Measurements from ENCODE around the gene PRND.
"Not testable (repeated sequence)": the region's sequence is repeated elsewhere in the genome, so short reads cannot be mapped to it uniquely, and the experiment has no call there.

PRND gene

DNA sequence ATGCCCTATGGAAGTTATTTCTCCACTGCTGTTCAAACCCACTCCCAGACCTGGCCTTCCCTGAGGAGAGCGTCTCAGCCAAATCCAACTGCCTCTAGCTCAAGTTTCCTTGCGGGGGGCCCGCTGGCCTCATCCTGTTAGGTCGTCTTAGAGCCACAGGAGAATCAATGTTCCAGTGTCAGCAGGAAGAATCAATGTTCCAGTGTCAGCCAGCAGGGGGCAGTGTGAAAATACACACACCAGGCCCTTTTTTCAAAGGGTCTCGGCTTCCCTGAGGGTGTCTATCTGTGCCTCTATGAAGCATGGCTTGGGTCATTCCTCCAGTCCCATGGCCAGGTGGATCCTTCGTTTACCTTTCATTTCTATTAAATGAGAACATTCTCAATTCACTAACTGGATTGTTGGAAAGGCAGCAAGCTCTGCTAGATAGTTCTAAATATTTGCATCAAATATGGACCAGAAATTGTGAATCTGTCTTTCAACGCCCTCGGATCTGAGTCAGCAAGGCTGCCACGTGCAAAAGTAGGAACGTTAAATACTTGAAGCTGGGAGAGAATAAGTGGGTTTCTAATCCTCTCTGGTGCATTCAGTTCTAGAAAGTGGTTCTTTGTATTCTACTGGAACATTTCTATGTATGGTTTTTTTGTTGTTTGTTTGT is 19.2 kb downstream of the PRND start:
- DNase-seq, result peak; percentile 68

DNA sequence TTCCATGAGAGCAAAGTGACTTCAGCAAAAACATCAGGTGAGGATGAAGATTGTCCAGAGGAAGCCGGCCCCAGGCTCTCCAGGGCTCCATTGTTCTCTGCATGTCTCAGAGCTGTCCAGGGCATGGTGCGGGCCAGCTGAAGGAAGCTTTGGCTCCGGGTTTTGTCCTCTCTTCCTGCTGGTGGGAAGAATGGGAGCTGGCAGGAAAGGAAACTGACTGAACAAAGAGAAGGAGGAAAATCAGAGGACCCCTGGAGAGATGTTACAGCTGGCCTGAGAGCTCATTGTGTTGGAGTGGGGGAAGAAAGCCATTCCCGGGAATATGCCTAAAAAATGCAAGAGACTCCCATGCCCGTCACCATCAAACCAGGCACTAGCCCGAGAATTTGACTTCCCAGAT is 27.1 kb downstream of the PRND start:
- no peak for DNase-seq

DNA sequence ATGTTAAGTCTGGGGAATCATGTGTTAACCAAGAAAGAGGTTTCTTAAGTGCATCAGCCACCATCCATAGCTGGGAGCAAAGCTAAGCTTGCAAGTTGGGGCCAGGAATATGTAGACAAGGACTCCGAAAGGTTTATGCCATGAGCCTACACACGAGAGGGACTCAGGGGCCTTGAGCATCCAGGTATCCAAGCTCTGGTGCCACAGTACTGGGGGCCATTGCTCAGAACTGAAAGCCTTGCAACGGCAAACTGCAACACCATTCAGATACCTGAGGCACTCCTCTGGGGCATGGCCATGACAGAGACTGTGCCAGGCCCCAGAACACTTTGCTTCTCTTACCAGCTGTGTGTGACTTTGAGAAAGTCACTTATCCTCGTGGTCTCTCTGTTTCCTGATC is 27.6 kb downstream of the PRND start:
- no peak for DNase-seq

DNA sequence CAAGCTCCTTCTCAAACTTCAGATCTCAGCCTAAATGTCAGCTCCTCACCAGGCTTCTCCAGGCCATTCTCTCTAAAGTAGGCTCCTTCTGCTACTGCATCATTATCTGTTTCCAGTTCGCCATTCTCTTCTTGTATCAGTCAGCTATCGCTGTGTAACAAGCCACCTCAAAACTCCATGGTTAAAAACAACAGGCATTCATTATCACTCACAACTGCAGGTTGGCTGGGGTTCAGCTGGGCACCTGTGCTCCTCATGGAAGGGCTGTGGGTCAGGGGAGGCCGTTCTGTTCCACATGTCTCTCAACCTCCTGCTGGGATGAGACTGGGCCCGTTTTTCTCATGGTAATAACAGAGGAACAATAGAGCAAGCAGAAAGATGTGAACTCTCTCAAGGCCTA is 28.7 kb downstream of the PRND start:
- DNase-seq, result no peak

DNA sequence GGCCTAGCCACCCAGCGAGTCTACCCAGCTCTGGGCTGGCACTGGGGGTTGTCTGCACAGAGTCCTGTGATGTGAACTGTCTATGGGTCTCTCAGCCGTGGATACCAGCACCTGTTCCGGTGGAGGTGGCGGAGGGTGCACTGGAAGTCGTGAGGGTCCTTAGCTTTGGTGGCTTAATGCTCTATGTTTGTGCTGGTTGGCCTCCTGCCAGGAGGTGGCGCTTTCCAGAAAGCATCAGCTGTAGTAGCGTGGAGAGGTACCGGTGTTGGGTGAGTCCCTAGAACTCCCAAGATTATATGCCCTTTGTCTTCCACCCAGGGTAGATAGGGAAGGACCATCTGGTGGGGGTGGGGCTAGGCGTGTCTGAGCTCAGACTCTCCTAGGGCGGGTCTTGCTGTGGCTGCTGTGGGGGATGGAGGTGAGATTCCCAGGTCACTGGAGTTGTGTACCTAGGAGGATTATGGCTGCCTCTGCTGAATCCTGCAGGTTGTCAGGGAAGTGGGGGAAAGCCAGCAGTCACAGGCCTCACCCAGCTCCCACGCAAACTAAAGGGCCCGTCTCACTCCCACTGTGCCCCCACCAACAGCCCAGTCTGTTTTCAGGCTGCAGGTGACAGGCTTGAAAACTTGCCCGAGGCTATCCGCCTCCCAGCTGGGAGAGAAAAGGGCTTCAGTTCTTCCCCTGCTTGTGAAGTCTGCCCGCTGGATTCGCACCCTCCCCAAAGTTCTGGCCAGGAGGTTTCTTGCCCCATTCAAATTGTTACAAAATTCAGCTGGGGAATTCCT is 37.6 kb downstream of the PRND start:
- DNase-seq, result peak; percentile 60

DNA sequence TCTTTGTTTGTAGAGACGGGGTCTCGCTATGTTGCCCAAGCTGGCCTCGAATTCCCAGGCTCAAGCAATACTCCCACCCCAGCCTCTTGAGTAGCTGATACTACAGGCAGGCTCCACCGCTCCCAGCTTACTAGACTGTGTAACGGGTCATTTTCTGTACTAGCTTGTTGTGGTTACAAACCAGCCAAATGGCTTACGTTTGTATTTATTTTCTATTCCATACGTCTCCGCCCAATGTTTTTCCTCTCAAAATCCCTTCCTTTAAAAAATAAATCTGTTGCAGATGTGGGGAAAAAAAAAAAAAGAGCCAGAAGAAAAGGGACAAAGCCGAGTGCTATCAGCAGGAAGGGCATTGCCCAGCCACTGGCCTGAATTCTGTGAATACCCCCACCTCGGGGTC is 41.6 kb downstream of the PRND start:
- DNase-seq, result no peak

DNA sequence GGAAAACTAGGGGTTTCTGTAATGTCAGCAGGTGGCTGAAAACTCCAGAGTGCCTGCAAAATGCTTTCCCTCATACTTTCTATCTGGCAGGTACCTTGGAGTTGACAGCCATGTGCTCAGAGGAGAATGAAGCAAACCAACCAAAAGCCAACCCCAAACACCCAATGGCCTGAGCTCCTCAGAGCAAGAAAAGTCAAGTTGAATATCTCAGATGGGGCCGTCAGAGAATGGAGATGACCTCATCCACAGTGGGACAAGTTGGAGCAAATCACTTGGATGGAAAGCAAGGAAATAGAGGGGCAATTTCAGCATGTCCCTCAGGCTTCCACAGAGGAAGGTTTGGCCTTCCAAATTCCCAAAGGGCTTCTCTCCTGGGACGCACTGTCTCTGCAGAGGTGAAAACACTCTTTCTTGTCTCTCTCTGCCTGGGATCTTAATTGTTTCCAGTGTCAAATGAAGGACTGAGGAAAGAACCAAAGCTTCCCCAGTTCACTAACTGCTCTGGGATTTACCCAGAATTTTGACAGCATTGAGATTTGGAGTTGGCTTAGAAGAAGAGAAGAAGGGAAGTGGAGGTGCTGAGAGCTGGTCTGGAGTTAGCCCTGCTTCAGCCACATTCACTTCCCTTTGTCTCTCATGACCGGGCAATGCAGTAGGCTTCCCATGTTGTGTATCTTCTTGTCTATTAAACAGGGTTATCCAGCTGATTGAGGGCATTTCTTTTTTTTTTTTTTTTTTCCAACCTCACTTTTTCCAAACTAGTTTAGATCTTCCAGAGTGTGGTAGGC is 42.2 kb downstream of the PRND start:
- no peak for DNase-seq

DNA sequence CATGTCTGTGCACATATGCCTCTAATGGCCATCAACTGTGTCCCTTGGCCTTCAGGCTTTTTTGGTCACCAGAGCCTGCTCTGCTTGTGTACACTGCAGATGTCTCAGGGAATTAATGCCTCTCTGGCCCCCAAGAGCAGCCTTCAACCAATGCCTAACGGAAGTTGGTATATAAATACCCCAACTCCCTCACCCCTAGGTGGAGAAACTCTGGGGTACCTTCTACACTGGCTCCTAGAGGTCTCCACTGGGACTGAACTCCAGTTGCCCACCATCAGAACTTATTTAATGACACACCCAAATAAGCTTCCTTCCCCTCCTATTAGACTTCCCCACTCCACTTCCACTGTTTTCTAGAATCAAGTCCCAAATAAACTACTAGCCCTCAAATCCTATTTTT is 43.1 kb downstream of the PRND start:
- DNase-seq, result no peak

DNA sequence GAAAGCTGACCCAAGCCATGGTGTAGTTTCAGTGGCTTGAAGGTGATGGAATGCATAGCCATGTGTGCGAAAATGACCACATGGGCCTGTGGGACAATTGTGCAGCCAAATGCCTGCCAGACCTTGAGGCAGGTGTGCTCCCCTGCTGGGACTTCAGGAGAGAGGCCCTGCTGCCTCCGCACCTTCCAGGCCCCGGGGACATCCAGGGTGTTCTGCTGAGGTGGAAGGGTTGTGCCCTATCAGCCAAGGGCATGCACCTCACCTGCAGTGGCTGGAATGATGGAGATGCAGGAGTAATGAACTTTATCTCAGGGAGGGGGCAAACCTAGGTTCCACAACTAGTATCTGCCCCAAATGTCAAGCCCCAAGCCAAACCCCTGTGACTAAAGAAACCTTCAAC is 44.0 kb downstream of the PRND start:
- DNase-seq, result no peak

DNA sequence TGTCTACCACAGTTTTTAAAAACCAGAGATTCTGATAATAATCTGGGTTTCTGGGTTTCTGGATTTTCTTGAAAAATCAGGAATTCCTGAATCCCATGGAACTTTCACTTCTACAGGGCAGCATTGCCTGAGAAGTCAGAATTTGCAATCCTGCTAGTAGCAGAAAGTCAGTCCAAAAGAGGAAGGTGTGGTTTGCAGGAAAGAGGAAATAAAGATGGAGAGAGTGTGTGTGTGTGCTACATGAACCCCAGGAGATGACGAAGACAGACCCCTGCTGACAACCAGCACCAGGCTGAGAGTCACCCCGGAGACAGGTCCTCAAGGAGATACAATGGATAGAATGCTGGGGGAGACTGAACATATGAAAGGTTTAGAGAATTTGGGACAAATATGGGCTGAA is 44.9 kb downstream of the PRND start:
- DNase-seq, result peak; percentile 9

DNA sequence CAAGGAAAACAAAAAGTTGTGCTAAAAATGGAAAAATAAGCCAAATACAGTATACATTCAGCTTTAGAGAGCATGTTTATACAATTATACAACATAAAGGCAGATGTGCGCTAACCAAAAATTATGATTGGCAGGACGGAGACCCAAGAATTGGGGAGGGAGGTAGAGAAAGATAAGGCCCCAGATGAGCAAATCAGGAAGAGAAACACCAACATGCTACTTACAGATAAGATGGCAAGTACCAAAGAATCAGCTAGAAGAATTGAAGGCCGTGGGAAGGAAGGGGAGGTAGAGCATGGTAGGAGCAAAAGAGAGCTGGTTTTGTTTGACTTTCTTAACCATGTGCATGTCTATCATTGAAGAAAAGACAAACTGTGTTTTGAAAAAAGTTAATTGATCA is 45.4 kb downstream of the PRND start:
- no peak for DNase-seq

DNA sequence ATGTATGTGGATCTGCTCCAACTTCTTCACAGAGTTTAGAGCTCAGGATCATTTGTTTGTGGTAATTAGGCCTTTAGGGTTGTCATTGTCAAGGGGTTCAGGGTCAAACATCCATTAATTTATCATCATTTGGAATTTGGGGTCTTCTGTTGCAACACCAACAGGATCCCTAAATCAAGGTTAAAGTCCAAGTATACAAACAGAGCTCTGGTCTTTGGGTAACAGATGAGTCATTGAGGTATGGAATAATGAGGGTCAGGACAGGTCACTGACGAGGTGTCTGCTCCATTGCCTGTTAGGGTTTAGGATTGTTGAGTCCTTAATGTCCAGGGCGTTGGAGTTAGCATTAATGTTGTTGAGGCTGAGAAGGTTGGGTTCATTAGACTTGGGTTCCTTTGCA is 47.6 kb downstream of the PRND start:
- no peak for DNase-seq

DNA sequence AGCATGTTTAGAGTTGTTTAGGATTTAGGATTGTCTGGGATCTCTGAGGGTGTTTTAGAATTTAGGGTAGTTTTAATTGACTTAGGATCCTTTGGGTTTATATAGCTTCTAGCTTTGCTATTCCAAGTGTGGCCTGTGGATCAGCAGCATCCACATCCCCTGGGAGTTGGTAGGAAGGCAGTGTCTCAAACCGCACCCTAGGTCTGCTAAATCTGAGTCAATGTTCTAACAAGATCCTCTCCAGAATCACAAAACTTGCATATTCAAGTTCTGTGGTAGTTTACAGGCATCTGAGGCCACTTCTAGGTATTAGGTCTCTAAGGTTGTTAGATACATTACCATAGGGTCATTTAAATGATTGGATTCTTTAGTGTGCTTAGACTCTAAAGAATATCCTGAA is 48.3 kb downstream of the PRND start:
- DNase-seq, result no peak

DNA sequence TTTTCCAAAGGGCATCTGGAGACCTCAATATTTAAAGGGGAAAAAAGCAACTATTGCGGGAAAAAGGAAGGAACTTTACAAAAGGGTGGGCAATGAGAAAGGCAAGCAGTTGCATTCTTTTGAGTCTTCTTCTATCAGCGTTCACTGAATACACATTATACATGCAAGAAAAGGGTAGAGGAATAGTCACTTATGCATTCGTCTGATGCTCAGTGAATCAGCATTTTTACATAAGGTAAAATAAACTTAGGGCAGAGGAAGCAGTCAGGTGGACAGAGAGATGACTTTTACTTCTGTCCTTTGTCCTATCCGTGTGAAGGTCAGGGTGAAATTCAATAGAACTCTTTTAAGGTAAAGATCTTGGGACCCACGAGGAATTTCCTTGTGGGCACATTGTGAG is 49.3 kb downstream of the PRND start:
- no peak for DNase-seq

DNA sequence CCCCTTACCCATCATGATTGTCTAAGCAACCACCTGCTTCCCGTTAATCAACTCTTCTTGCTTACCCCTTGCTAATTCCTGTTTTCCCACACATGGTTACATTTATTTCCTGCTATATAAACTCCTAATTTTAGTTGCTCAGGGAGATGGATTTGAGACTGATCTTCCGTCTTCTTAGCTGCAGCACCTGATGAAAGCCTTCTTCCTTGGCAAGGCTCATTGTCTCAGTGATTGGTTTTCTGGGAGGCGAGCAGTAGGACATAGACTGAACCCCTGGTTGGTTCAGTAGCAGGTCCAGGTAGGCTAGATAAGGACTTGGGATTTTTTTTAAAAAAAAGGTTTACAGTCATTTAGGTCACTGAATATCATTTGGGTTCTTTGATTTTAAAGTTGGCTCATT is 50.4 kb downstream of the PRND start:
- no peak for DNase-seq

DNA sequence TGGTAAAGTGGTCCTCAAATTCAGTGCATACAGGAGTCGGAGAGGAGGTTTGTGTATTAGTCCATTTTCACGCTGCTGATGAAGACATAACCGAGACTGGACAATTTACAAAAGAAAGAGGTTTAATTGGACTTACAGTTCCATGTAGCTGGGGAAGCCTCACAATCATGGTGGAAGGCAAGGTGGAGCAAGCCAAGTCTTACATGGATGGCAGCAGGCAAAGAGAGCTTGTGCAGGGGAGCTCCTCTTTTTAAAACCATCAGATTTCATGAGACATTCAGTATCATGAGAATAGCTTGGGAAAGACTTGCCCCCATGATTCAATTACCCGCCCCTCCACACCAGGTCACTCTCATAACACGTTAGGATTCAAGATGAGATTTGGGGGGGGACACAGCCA is 51.3 kb downstream of the PRND start:
- DNase-seq, result not testable (repeated sequence)

DNA sequence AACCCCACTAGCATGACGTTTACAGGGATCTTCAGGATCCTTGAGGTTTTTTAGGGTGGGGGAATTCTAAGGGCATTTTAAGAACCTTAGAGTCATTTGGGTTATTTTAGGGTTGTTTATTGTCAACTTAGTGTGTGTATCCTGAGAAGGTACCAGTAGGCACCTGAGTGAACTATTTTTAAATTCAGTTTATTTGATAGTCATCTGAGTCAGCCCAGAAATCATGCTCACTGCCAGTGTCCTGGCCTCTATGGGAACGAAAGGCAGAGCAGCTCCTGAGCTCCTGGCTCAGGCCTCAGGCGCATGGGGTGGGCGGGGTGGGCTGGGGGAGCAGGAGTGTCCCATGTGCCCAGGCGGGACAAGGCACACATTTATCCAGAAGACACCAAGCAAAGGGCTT is 52.0 kb downstream of the PRND start:
- no peak for DNase-seq

DNA sequence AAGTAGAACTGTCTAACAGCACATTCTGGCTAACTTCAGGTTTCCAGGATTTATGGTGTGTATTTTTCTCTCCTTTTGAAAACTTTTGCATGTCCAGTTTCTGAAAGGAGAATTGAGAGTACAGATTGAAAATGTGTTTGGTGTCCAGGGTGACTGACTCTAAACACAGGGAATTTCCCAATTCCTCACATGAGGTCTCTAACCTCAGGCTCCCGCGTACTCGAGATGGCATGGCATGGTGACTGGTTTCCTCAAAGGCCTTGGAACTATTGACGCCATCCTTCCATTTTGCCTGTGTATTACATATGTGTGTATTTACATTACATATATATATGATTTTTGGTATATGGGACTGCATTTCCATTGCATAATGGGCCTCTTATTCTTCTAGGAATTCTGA is 52.5 kb downstream of the PRND start:
- DNase-seq, result no peak

DNA sequence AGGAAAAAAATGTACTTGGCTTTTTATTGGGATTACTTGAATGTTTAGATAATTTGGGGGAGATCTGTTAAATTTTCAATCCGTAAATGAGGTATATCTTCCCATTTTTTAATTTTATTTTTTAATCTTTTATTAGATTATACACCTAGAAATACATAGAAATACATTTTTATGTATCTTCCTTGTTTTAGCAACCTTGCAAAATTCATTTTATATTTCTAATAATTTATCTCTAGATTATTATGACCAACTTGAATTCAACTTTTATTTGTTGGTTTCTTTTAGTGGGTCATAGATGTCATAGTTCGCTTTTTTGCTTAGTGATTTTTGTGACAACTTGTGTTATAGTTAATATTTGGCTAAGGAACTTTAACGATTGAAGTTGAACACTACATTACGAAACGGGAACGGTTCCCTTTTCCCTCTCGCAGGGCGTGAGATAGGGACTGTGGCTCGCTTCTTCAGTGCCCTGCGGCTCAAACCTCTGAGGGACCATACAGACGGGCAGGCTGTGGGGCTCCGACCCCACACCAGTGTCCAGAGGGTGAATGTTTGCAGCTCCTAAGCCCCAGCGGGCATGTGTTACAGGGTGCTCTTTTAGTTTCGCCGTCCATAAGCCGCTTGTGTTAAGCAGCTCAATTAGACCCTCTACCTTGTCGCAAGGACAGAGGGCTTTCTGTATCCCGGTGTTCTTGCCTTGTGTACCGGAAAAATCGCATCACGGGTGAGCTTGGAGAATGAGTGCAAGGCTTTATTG is 53.8 kb downstream of the PRND start:
- DNase-seq, result no peak

DNA sequence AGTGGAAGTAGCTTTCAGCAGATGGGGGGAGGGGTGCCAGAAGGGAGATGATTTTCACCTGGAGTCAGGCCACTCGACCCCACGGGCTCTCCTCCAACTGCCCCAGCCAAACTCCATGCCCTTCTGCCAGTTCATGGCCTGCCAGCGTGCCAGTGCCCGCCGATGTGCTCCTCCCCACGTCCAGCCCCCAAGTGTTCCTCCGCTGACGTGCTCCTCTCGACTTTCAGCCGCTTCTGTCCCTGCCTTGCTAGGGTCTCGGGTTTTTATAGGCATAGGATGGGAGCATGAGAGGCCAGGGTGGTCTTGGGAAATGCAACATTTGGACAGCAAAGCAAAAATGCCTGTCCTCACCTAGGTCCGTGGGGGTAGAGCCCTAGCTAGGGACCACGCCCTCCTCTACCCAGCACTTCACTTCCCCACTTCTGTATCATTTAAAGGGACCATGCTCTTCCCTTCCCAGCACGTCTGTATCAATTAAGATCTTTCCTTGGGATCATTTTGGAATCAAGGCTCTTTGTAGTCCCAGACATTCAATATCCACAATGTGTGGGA is 54.4 kb downstream of the PRND start:
- no peak for DNase-seq
